ENCODE results near the gene CNTN4.

CNTN4 gene

DNA sequence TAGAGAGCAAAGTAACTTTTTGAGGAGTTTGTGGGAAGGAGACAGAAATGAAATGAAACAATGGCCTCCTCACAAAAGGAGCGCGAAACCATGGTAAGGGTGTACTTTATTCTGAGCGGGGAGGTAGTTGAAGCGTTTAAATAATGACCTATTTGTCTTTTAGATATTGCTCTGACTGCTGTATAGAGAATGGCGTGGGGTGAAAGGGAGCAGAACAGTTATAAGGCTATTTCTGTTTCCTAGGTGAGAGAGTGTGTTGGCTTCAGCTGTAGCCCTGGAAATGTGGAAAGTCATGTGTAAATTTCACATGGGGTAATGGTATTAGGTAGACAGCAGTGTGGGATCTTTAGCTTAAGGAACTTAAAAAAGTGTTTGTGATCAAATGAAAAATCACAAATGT is 54.9 kb downstream of the CNTN4 start:
- no peak for DNase-seq

DNA sequence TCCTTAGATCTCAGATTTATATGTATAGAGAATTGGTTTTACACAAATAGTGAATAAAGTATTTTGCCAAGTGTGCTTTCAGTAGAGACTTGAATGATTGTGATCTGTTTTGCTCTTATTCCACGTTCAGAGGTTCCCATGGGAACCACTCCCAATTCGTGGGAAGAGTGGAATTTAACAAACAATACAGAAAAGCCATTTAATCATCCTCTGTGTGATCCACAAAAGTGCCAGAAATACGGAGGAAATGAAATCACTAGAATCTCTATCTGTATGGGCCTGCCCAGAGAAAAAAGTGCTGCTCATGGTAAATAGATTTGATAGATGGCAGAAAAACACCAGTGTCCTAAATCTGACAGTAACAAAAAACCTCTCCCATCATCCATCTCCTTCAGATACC is 56.0 kb downstream of the CNTN4 start:
- DNase-seq: no peak

DNA sequence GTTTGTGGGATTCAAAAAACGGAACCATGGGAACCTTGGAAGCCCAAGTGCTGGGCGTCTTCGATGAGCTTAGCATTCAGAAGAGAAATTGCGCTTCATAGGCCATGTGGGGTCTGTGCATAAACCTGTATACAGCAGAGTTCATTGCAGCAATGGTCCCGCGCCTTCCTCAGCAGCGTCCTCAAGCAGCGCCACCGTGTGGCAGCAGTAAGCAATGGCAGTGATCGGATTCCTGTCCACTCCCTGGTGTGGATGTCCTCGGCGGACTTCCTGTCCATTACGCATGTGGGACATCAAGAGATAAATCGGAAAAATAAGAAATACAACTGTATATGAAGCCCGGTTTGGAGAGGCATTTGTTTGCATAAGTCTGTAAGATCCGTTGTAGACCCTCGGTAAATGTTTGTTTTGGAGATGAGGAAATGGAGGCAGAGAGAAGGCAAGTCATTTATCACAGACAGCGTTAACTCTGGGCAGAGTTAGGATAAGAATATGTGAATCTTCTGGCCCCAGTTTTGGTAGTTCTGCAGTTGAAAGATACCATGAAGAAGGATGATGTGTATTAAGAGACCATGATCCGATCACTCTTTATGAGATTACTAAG is 57.7 kb downstream of the CNTN4 start:
- no peak for DNase-seq

DNA sequence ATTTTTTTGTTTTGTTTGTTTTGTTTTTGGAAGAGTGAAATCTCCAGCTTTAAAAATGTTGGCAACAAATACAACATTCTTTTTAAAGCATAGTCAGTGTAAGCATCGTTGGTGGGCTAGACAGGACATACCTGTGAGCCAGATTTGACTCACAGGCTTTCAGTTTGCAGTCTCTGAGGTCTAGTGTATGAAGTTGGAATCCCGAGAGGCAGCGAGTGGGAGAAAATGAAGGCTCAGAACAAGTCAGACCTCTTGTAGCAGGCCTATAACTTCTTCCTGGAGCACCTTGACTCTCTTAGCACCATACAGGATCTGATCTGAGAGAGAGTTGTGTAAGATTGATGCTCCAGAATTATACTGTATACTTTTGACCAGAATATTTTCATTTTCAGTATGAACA is 60.2 kb downstream of the CNTN4 start:
- DNase-seq: no peak

DNA sequence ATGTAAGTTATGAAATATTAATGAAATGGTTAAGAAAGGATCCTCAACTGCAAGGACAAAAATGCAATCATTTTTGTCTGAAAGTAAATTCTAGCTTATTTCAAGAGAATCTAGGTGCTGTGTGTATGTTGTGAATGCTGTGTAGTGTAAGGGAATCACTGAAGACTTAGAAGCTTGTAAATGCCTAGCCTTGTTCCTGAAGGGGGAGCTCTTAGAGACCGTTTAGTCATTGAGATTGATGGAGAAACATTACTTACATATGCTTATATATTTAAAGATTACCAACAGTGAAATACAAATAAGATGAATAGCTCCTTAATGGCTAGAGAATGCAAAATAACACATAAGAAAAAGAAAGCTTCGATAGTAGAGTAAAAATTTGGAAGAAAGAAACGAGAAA is 67.9 kb downstream of the CNTN4 start:
- DNase-seq: no peak

DNA sequence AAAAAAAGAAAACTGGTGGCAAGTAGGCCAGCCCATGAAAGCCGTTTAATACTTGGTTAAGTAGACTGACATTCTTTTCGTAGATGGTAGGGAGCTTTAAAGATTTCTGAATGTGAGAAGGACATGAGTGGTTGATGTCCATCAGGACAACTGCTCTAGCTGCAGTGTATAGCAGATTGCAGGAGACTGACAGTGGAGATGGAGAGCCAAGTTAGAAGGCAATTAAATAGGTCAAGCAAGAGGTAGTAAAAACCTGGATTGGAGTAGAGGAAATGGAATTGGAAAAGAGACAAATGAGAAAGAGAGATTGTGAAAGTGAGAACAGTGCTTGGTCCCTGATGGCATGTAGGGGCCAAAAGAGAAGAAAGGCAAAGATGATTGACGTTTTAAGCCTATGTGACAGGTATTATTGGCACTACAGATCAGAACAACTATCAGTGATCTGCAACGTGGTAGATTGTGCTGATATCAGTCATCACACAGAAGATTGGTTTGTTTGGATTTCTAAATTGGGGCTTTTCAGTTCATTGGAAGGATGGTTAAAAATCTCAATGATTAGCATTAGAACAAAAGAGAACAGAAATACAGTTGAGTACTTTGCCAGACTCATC is 74.0 kb downstream of the CNTN4 start:
- DNase-seq: no peak

DNA sequence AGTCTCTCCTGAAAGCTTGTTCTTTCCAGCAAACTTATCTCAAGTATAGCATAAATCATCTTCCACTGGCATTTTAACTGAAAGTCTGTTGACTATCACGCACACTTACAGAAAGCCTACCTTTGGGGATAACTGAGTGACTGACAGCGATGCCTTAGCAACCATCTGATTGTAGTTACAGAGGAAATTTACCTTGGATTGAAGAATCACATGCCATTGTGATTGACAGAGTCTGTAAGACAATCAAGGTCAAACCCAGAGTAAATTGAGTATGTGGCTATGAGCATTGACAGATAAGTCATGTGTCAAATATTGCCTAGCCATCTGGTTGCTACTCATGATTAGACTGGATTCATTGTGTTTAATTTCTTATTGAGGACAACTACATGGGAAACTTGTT is 82.0 kb downstream of the CNTN4 start:
- DNase-seq: no peak

DNA sequence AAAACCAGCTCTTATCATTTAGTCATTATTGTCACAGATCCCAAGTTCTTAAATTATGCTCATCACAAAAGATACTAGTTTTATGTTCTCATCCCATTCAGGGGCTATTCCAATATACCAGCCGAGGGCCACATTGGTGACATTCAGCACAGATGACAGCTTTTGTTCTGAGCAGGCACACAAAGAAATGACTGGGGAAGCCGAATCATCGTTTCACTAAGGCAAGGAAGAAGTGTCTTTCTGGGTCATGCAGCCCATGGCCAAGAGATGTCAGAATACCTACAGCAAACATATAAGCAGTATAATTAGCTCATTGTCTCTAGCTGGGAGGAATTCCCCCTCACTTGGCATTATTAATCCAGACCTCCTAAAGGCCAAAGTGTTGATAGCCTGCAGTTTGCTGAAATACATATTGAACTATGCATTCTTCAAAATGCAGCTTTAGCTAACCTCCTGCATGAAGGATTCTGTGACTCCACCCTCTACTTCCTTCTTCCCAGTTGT is 100.2 kb downstream of the CNTN4 start:
- no peak for DNase-seq

DNA sequence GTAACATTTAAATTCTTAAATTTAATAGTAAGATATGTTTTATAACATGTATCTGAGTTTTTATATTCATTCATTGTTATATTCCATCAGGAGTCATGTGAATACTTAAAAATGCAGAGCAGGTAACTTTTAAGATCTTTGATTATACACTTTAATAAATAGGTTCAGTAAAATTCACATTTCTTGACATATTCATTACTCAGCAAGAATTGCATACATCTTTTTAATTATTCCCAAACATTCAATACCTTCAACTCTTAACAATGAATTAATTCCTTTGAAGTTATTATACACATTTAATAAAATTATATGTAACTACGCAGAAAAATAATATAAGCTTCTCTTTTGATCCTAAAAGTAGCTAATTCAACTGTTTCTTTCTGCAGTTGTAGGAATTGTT is 105.4 kb downstream of the CNTN4 start:
- DNase-seq: no peak

DNA sequence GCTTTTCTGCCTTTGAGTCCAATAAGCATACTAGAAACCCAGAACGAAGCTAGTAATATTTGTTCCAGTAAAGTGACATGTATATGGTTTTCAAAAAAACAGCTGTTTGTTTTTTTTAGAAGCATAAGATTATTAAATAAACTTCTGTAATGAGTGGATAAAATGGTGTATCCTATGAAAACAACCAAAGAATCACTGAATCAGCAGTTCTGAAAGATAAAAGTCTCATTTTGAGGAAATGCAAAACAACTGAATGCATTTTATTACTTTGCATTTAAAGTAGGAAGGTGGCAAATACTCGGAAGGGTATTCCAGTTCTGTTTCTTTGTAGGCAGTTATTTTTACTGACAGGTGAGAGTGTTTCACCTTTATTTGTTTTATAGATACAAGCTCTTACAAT is 107.0 kb downstream of the CNTN4 start:
- DNase-seq: no peak

DNA sequence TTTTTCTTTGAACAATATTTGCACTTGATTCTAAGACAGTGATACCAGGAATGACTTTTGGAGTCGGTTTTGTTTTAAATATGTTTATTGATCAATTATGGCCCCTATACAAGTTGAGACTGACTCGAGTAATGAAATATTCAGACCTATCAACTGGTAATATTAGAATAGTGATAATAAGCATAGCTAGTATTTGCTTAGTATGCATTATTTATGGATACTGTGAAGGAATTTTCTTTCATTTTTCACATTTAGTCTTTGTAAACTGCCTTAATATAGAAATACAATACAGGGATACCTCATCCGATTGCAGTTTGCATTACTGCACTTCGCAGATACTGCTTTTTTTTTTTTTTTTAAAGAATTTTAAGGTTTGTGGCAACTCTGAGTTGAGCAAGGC is 107.9 kb downstream of the CNTN4 start:
- no peak for DNase-seq

DNA sequence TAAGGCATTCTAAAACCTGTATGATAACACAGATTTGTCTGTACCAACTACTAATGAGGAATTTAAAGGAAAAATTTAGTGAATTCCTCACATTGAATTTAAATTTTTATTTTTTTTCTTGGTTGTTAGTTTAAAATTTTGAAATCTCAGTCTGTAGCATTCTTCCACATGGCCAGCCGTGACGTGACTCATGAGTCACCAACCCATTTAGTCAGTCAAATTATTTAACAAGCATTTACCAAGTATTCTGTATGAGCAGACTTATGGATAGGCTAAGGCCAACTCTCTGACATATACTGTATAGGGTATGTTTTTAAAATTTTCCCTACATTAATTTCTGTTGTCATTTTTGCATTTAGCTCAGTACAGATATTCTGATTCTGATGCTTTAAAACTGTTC is 112.9 kb downstream of the CNTN4 start:
- DNase-seq: no peak

DNA sequence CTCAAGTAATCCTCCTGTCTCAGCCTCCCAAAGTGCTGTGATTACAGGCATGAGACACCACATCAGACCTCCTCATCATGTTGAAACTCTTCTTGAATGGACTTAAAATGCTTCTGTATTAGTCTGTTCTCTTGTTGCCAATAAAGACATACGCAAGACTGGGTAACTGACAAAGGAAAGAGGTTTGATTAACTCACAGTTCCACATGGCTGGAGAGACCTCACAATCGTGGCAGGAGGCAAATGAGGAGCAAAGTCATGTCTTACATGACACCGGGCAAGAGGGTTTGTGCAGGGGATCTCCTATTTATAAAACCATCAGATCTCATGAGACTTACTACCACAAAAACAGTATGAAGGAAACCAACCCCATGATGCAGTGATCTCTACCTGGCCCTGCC is 113.5 kb downstream of the CNTN4 start:
- DNase-seq: no peak

DNA sequence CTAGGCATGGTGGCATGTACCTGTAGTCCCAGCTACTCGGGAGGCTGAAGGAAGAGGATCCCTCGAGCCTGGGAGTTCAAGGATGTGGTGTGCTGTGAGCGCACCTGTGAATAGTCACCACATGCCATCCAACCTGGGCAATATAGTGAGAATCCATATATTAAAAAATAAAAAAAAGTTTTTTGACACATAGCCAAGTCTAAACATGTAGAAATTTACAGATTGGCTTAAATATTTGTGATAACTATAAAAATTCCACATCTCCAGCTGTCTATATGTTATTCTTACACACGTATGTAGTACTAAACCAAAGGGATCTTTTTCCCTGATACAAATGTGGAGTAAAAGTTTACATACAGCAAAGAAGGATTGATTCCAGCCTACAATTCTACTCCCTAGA is 119.7 kb downstream of the CNTN4 start:
- DNase-seq: no peak

DNA sequence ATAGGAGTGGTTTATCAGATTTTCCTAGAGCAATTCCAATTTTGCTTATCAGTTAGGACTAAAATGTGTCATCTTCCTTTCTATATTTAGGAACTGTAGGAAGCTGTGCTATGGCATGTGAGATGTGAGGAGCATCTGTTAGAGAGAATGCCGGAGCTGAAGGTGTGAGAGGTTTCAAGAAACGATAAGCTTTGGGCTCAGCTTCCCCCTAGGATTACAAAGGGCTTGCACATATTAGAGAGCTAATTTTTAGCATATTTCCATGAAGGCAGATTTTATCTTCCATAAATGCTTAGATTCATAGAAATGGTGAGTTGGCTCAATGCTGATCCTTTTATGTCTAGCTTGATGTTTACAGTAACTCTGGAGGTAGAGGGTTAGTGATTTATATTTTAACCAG is 120.2 kb downstream of the CNTN4 start:
- no peak for DNase-seq

DNA sequence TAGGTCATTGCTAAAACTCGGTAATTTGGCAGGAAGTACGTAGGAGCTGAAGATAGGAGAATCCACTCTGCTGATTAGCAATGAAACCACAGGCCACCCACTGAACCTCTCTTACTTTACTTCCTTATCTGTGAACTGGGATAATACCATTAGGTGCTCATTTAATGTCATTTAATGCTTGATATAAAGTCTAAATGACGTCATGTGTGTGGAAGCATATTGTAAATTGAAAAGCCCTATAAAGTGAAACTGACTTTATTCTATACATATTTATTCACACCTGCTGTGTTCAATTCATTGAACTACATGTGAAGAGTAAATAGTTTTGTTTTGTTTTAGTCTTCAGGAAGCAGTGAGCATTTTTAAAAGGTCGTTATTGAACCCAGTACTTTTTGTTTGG is 137.5 kb downstream of the CNTN4 start:
- no peak for DNase-seq

DNA sequence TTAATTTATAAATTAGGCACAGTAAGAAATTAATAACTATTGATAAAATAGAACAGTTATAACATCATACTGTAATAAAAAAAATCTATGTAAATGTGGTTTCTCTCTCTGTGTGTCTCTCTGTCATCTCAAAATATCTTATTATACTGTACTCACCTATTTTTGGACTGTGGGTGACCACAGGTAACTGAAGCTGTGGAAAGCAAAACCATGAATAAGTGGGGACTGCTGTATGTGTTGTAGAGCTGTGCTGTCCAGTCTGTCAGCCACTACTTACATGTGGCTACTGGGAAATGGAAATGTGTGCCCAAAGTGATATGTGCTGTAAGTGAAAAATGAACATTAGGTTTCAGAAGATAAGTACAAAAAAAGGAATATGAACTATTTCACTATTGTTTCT is 145.5 kb downstream of the CNTN4 start:
- no peak for DNase-seq

DNA sequence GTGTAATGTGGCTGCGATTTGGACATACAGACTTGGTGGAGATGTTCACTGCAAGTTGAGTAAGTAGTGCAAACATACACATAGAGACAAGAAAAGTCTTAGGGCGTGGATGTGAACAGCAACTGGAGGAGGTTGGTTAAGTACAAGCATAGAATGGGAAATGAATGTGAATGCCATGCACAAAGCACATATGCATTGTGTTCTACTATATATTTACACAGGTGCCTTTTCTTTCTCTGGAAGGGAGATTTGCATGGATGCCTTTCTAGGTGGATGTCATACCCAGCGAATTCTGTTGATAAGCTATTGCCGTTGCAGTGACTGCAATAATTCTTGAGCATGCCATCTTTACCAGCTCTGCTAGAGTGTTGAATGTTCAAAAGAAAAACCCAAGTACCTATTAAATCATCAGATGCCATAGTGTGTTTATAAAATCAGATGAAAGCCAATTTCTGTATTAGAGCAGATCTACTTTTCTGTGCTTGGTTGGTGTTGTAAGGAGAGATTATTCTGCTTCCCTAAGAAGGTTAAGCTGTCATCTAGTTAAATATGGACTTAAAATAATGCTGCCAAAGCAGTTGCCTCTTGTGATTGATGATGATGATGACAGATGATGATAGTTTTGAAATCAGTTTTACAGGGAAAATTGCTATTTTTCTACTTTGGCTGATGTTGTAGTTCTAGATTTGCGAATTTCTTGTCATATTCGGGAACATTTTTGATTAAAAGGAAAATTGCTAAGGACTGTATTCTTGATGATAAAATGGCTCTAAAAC is 148.4 kb downstream of the CNTN4 start:
- DNase-seq: peak; percentile 37

DNA sequence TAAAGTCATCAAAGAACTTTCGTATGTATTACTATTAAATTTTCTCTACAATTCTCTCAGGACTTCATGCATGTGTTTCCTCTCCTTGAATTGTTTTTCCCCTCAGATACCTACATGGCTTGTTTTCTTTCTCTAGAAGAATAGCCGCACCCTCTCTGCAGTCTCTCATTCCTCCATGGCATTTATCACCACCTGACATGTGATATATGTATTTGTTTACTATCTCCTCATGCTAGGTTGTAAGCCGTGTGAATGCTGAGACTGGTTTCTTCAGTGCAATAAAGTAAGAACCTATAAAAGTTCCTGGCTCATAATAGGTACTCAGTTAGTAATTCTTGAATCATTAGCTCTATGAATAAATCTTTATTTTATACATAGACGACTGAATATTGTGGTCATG is 149.2 kb downstream of the CNTN4 start:
- no peak for DNase-seq

DNA sequence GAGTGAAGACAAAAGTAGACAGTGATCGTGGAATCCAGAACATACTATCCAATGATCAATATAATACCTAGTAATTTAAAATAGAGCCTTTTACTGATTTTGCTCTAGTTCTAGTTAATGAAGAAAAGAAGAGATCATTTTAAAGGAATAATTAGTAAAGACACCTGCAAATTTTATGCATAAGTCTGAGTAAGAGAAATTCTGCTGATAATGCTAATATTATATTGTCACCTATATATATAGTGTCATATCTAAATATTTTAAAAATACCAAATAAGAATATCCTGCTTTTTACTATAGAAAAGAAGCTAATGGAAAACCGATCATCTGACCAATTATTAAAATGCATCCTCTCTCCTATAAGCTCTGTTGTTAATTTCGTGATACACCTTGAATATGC is 152.1 kb downstream of the CNTN4 start:
- no peak for DNase-seq

DNA sequence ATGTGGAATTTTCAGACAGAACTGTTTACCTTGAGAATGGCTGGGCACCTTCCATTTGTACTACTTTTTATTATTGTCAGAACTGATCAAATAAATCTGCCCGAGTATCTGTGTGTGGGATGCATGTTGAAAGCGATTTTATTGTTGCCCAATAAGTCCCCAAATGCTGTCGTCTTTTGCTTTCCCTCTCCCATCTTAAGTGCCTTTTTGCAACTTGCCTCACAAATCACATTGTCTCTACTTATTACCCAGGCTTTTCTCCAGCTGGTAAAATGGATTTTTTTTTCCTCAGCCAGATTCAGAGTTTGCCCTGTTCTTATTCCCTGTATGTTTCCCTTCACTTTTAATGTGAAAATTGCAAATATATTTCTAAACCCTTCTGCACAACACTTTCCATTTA is 163.1 kb downstream of the CNTN4 start:
- DNase-seq: no peak

DNA sequence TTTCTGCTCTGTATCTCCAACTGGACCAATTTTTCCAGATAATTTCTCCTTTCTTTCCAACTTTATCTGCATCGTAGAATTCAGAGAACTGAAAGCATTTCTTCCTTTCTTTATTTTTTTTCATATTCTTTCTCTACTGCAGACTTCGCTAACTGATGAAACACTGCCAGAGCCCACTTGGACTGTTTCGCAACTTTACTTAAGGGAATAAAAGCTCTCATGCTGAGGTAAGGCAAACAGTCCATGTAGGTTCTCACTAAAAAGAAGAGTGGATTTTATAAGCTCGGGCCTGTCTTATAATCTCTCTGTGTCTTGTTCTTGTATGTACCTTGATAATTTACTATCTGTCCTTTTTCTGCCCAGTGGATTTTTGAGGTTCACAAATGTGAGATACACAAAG is 163.5 kb downstream of the CNTN4 start:
- no peak for DNase-seq

DNA sequence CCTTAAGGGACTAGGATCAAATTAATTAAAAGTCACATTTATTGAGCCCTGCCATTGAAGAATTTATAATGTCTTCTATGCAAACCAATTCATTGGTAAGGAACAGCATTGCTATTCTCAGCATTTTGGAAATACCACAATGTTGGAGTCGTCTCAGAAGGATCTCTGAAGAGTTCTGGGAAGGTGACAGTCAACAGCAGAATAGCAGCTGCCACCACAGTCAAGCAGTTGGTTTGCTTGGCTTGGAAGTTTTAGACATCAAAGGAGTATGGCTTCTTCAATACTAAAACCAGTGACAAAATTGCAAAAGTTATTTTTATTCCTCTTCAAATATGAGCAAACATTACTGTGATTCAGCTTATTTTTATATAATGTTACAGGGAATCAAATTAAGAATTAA is 167.9 kb downstream of the CNTN4 start:
- DNase-seq: no peak

DNA sequence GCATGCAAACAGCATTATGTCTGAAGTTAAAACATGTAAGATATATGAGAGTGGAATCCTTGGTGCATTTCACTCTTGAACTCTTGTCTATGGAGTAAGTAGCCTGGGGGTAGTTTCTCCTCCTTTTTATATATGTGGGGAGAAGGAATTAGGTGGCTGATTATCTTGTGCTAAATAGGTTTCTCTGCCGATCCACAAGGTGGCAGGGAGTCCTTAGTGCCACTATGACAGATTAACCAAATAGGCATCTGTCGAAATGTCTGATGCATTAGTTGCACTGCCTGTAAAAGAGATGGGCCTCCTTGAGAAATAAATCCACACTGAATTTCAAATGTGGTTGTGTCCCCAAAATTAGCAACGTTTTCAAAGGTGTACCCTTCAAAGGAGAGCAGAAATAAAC is 170.1 kb downstream of the CNTN4 start:
- DNase-seq: no peak

DNA sequence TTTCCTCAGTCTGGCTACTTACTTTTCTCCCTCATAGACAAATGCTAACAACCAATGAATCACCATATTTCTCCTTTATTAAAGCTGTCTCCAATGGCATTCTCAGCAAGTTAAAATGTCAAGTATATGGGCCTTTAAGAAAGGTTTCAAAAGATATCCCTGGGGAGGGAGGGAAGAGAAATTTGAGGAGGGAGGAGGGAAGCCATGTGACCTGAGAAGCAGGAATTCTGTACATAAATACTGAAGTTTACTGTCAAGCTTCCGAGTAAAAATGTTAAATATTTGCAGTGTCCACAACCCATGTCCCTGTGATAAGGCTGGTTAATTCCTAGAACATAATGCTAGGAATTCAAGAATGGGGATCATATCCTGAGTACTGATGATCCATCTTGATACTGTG is 175.9 kb downstream of the CNTN4 start:
- DNase-seq: no peak
